SK-N-SH treated with all-trans-retinoic acid at 6 μM for 48 hours (cell line): ENCODE measurements around the gene SERPING1.

Source experiments
- ATAC-seq: fragments of 200-7000 bp; cut with Tn5 transposase; 3 replicates; pipeline ENCODE4 v1.9.1; 2020; ENCODE audit warnings: mild to moderate bottlenecking, moderate library complexity
- ARNTL ChIP-seq: fragments of 450-650 bp; formaldehyde crosslinking; IDR thresholded peaks from 2 replicates; pipeline ENCODE4 v1.5.0; 2020; ENCODE audit warnings: low read depth, mild to moderate bottlenecking, moderate library complexity, borderline replicate concordance
- BACH2 ChIP-seq: fragments of 250-450 bp; sonication (Bioruptor Pico); IDR thresholded peaks from 2 replicates; pipeline ENCODE4 v1.9.0; 2021; ENCODE audit warnings: mild to moderate bottlenecking, borderline replicate concordance
- CSDC2 ChIP-seq: fragments of 250-450 bp; sonication (Bioruptor Pico); IDR thresholded peaks from 2 replicates; pipeline ENCODE4 v1.5.0; 2020; ENCODE audit warnings: mild to moderate bottlenecking, moderate library complexity
- ESRRG ChIP-seq: fragments of 250-450 bp; sonication (Bioruptor Pico); IDR thresholded peaks from 2 replicates; pipeline ENCODE4 v1.6.1; 2021; ENCODE audit warnings: mild to moderate bottlenecking
- GLIS3 ChIP-seq: fragments of 250-450 bp; sonication (Bioruptor Pico); IDR thresholded peaks from 2 replicates; pipeline ENCODE4 v1.5.0; 2020; ENCODE audit warnings: mild to moderate bottlenecking, moderate library complexity
- ISL1 ChIP-seq: fragments of 250-450 bp; sonication (Bioruptor Pico); IDR thresholded peaks from 2 replicates; pipeline ENCODE4 v2.1.2; 2022; ENCODE audit warnings: mild to moderate bottlenecking, moderate library complexity
- OSR1 ChIP-seq: fragments of 250-450 bp; sonication (Bioruptor Pico); IDR thresholded peaks from 2 replicates; pipeline ENCODE4 v1.8.0; 2022; ENCODE audit warnings: moderate library complexity, mild to moderate bottlenecking, inconsistent platforms
- PPARA ChIP-seq: fragments of 250-450 bp; sonication (Bioruptor Pico); IDR thresholded peaks from 2 replicates; pipeline ENCODE4 v1.5.0; 2020; ENCODE audit warnings: mild to moderate bottlenecking, borderline replicate concordance
- RARB ChIP-seq: fragments of 250-450 bp; sonication (Bioruptor Pico); IDR thresholded peaks from 2 replicates; pipeline ENCODE4 v1.8.0; 2021; ENCODE audit warnings: mild to moderate bottlenecking, moderate library complexity
- TCF4 ChIP-seq: fragments of 250-450 bp; sonication (Bioruptor Pico); IDR thresholded peaks from 2 replicates; pipeline ENCODE4 v1.8.0; 2021; ENCODE audit warnings: mild to moderate bottlenecking, moderate library complexity, borderline replicate concordance
- TOX ChIP-seq: fragments of 250-450 bp; sonication (Bioruptor Pico); IDR thresholded peaks from 2 replicates; pipeline ENCODE4 v1.8.0; 2021; ENCODE audit warnings: mild to moderate bottlenecking, moderate library complexity, borderline replicate concordance
- ZC3H10 ChIP-seq: fragments of 250-450 bp; sonication (Bioruptor Pico); IDR thresholded peaks from 2 replicates; pipeline ENCODE4 v1.5.1; 2021; ENCODE audit warnings: mild to moderate bottlenecking, moderate library complexity
- ZFP3 ChIP-seq: fragments of 250-450 bp; sonication (Bioruptor Pico); IDR thresholded peaks from 2 replicates; pipeline ENCODE4 v1.5.0; 2020; ENCODE audit warnings: mild to moderate bottlenecking, moderate library complexity
- ZFP30 ChIP-seq: fragments of 450-650 bp; formaldehyde crosslinking; IDR thresholded peaks from 2 replicates; pipeline ENCODE4 v1.5.0; 2022; ENCODE audit warnings: mild to moderate bottlenecking, moderate library complexity
- ZNF565 ChIP-seq: fragments of 450-650 bp; formaldehyde crosslinking; conservative IDR thresholded peaks from 2 replicates; pipeline ENCODE4 v1.5.0; 2020; ENCODE audit warnings: low read depth, mild to moderate bottlenecking, moderate library complexity
- ZNF8 ChIP-seq: fragments of 450-650 bp; formaldehyde crosslinking; IDR thresholded peaks from 2 replicates; pipeline ENCODE4 v1.5.0; 2020; ENCODE audit warnings: mild to moderate bottlenecking, moderate library complexity
- TF ChIP-seq, protein P1 (sequence below): fragments of 250-450 bp; sonication (Bioruptor Pico); IDR thresholded peaks from 2 replicates; pipeline ENCODE4 v1.5.0; 2020; ENCODE audit warnings: mild to moderate bottlenecking, moderate library complexity
- TF ChIP-seq, protein P2 (sequence below): fragments of 250-450 bp; sonication (Bioruptor Pico); IDR thresholded peaks from 2 replicates; pipeline ENCODE4 v1.5.1; 2020; ENCODE audit warnings: low read depth, mild to moderate bottlenecking, moderate library complexity
- TF ChIP-seq, protein P3 (sequence below): fragments of 250-450 bp; sonication (Bioruptor Pico); IDR thresholded peaks from 2 replicates; pipeline ENCODE4 v1.5.1; 2021; ENCODE audit warnings: mild to moderate bottlenecking, moderate library complexity
- TF ChIP-seq, protein P4 (sequence below): fragments of 250-450 bp; sonication (Bioruptor Pico); IDR thresholded peaks from 2 replicates; pipeline ENCODE4 v1.8.0; 2021; ENCODE audit warnings: low read depth, mild to moderate bottlenecking, moderate library complexity, borderline replicate concordance

Gene SERPING1

DNA sequence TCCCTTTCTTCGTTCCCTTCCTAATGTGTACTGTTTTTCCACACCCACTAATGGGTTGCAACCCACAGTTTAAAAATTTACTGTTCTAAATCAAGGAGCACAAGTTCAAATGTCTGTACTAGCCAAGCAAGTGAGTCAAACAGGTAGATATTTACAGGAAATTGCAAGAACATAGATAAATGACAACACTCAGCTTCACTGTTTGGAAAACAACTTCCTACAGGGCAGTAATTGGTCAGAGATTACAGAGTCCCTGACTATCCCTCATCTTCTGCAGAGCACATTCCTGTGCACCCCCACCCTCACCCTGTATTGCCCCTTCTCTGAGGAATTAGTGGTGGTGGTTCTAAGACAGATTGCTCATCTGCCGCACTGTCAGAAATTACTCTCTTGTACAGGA lies 1.9 kb downstream of the SERPING1 start (continued):
- no peak for TF ChIP-seq ZFP30 (CRISPR knock-in tag)
- TF ChIP-seq ZNF565 (CRISPR knock-in tag): no peak
- TF ChIP-seq ESRRG: no peak
- no peak for TF ChIP-seq ARNTL (CRISPR knock-in tag)

DNA sequence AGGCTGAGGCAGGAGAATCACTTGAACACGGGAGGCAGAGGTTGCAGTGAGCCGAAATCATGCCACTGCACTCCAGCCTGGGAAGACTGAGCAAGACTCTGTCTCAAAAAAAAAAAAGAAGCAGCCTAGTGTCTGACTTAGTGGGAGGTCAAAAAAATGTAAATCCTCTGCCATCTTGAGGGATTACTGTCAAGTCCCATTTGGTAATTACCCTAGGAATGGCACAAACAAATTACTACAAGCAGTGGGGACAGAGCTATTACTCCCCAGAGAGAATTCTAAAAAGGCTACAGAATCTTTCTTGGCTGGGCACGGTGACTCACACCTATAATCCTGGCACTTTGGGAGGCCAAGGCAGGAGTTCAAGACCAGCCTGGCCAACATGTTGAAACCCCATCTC lies 3.8 kb downstream of the SERPING1 start:
- TF ChIP-seq, protein P1, sequence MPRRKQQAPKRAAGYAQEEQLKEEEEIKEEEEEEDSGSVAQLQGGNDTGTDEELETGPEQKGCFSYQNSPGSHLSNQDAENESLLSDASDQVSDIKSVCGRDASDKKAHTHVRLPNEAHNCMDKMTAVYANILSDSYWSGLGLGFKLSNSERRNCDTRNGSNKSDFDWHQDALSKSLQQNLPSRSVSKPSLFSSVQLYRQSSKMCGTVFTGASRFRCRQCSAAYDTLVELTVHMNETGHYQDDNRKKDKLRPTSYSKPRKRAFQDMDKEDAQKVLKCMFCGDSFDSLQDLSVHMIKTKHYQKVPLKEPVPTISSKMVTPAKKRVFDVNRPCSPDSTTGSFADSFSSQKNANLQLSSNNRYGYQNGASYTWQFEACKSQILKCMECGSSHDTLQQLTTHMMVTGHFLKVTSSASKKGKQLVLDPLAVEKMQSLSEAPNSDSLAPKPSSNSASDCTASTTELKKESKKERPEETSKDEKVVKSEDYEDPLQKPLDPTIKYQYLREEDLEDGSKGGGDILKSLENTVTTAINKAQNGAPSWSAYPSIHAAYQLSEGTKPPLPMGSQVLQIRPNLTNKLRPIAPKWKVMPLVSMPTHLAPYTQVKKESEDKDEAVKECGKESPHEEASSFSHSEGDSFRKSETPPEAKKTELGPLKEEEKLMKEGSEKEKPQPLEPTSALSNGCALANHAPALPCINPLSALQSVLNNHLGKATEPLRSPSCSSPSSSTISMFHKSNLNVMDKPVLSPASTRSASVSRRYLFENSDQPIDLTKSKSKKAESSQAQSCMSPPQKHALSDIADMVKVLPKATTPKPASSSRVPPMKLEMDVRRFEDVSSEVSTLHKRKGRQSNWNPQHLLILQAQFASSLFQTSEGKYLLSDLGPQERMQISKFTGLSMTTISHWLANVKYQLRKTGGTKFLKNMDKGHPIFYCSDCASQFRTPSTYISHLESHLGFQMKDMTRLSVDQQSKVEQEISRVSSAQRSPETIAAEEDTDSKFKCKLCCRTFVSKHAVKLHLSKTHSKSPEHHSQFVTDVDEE (CRISPR knock-in tag): no peak
- TF ChIP-seq OSR1 (CRISPR knock-in tag) (no peak), PPARA (no peak), ZFP3 (no peak)
- ATAC-seq: no peak

DNA sequence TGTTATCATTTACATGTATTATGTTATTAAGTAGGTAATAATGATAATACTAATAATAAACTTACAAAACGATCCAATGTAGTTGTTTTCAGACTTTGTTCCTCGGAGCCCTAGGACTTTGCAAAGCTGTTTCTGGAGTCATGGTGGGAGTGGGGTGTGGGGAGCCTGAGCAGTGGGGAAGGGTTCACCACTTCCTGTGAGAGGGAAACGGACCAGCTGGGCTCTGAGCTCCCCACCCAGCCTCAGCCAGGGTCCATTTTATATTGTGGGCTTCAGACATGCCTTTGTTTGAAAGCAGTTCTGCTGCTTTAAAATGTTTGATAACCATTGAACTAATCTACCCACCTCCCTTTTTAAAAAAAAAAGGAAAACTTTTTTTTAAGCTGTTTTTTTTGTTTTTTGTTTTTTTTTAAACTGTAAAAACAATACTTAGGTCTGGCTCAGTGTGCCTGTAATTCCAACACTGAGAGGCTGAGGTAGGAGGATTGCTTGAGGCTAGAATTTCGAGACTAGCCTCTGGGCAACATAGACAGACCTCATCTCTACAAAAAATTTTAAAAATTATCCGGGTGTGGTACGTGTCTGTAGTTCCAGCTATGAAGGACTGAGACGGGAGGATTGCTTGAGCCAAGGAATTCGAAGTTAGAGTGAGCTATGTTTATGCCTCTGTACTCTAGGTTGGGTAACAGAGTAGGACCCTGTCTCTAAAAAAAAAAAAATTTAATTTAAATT lies 7.0 kb downstream of the SERPING1 start:
- TF ChIP-seq ZFP30 (CRISPR knock-in tag) (no peak), TOX (no peak), RARB (CRISPR knock-in tag) (no peak), ESRRG (no peak), ISL1 (CRISPR knock-in tag) (no peak), ARNTL (CRISPR knock-in tag) (no peak), OSR1 (CRISPR knock-in tag) (no peak), ZNF8 (no peak), GLIS3 (no peak), TCF4 (no peak), ZNF565 (CRISPR knock-in tag) (no peak)
- TF ChIP-seq, protein P2, sequence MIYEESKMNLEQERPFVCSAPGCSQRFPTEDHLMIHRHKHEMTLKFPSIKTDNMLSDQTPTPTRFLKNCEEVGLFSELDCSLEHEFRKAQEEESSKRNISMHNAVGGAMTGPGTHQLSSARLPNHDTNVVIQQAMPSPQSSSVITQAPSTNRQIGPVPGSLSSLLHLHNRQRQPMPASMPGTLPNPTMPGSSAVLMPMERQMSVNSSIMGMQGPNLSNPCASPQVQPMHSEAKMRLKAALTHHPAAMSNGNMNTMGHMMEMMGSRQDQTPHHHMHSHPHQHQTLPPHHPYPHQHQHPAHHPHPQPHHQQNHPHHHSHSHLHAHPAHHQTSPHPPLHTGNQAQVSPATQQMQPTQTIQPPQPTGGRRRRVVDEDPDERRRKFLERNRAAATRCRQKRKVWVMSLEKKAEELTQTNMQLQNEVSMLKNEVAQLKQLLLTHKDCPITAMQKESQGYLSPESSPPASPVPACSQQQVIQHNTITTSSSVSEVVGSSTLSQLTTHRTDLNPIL (CRISPR knock-in tag): no peak
- TF ChIP-seq, protein P3, sequence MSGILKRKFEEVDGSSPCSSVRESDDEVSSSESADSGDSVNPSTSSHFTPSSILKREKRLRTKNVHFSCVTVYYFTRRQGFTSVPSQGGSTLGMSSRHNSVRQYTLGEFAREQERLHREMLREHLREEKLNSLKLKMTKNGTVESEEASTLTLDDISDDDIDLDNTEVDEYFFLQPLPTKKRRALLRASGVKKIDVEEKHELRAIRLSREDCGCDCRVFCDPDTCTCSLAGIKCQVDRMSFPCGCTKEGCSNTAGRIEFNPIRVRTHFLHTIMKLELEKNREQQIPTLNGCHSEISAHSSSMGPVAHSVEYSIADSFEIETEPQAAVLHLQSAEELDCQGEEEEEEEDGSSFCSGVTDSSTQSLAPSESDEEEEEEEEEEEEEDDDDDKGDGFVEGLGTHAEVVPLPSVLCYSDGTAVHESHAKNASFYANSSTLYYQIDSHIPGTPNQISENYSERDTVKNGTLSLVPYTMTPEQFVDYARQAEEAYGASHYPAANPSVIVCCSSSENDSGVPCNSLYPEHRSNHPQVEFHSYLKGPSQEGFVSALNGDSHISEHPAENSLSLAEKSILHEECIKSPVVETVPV: no peak
- TF ChIP-seq, protein P4, sequence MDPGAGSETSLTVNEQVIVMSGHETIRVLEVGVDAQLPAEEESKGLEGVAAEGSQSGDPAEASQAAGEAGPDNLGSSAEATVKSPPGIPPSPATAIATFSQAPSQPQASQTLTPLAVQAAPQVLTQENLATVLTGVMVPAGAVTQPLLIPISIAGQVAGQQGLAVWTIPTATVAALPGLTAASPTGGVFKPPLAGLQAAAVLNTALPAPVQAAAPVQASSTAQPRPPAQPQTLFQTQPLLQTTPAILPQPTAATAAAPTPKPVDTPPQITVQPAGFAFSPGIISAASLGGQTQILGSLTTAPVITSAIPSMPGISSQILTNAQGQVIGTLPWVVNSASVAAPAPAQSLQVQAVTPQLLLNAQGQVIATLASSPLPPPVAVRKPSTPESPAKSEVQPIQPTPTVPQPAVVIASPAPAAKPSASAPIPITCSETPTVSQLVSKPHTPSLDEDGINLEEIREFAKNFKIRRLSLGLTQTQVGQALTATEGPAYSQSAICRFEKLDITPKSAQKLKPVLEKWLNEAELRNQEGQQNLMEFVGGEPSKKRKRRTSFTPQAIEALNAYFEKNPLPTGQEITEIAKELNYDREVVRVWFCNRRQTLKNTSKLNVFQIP (CRISPR knock-in tag): no peak
- no peak for ATAC-seq

DNA sequence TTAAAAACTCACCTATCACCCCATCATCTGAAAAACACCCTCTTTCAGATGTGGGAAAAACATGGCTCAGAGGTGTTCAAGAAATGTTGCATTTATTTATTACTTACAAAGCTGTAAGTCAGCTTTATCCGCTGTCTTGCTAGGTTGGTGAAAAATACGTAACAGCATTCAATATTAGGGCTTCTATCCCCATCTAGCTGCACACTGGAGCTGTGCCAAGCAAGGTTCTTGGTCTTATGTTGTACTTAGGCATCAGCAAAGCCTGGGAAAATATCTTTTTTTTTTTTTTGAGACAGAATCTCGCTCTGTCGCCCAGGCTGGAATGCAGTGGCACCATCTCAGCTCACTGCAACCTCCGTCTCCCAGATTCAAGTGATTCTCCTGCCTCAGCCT lies 7.5 kb downstream of the SERPING1 start:
- ATAC-seq: no peak
- TF ChIP-seq BACH2 (CRISPR knock-in tag): no peak
- no peak for TF ChIP-seq CSDC2
- TF ChIP-seq ZNF565 (CRISPR knock-in tag): no peak

DNA sequence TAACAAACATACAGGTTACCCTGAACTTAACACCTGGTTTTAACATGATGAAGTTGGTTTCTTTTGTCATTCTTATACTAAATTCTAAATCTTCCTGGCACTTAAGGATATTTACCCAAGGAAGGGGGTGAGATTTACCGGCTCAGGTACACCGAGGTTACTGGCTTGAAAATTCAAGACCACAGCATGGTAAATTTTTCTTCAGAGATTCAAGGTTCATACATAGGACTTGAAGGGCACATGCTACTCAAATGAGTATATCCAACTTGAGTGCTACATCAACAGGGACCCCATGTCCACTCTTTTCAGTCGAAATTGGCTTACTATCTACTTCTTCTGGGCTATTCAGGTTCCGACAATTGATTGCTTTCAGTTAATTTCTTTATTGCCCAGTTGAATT lies 12.7 kb downstream of the SERPING1 start:
- no peak for ATAC-seq
- TF ChIP-seq ZC3H10 (CRISPR knock-in tag) (no peak), GLIS3 (no peak), TOX (no peak), ARNTL (CRISPR knock-in tag) (no peak), CSDC2 (no peak), ZFP3 (no peak)
- TF ChIP-seq, protein P1 (CRISPR knock-in tag): no peak
- TF ChIP-seq, protein P4 (CRISPR knock-in tag): no peak
